ENCODE results near the gene PTDSS2.

The PTDSS2 gene

DNA sequence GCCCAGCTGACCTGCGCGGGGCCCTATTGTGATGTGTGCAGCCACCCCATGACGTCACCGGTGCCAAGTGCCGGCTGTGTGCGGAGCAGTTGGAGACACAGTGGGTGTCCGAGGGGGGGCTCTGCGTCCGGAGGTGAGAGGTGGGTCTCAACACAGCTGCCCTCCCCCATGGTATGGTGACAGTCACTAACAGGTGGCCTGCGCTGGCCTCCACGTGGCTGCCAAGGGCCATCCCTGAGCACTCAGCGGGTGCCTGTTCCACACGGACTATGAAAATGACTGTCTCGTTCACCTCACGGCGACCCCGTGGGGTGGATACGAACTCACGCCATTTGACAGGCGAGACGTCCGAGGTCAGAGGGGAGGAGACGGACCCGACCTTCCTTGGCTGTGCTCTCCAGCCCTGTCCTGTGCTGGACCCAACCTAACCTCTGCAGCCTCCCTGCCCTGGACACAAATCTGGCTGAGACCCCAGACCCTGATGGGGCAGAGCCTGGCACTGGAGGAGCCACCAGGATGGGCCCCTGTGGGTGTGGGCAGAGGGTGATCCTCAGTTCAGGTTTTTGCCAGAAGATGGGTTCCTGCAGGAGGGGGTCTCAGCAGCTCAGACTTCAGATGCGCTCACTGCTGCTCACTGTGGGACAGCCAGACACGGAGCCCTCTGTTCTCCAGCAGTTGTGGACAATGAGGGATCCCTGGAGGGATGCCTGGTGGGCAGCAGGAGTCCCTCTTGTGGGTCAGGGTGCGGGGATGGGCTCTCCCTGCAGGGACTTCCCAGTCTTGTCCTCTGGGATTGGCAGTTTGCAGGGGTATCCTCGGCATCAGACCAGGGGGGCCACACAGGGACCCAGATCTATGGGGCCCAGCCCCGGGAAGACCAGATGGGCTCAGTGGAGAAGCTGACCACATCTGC, 79.0 kb downstream of the PTDSS2 start:
- Histone ChIP-seq H3K18ac (ENCODE audit: low read depth in 1 of 2, low read length in 2 of 2) (no peak overlapping the region), H4K8ac (ENCODE audit: low read length) (no peak overlapping the region), H3K27me3 (ENCODE audit: control insufficient read depth in 1 of 2, insufficient read depth in 1 of 2, low read length in 2 of 2) (no peaks in the 10 kb centered on the region), H3K4me1 (ENCODE audit: control insufficient read depth, insufficient read depth, low read depth, low read length) (peaks cover 10% of the 10 kb centered on the region), H2BK15ac (ENCODE audit: low read depth, poor library complexity, severe bottlenecking) (no peak overlapping the region), H4K91ac (ENCODE audit: low read length) (peak overlapping the region; percentile 9), H2AFZ (ENCODE audit: low read depth, low read length) (no peak overlapping the region), H2BK120ac (ENCODE audit: low read depth, low read length) (no peak overlapping the region), H2BK12ac (ENCODE audit: low read length in 2 of 2) (no peak overlapping the region), H3K14ac (ENCODE audit: low read length in 2 of 2) (no peak overlapping the region), H3K79me1 (replicated peaks; ENCODE audit: low read length, poor library complexity, severe bottlenecking) (peaks cover 10% of the 10 kb centered on the region), H3K4me2 (ENCODE audit: low read length, poor library complexity, severe bottlenecking) (no peak overlapping the region), H3K4ac (ENCODE audit: low read depth in 1 of 2, low read length in 2 of 2) (no peak overlapping the region), H3K36me3 (ENCODE audit: control insufficient read depth in 1 of 2, insufficient read depth in 2 of 2, low read depth in 1 of 2, low read length in 2 of 2) (peaks cover 27 to 50% of the 10 kb centered on the region in 2 experiments), H2AK5ac (ENCODE audit: low read length, severe bottlenecking) (no peak overlapping the region), H2BK5ac (ENCODE audit: low read depth, low read length, poor library complexity, severe bottlenecking) (no peak overlapping the region), H3K27ac (ENCODE audit: low read length, poor library complexity, severe bottlenecking) (no peak overlapping the region), H3K4me3 (ENCODE audit: insufficient read depth in 1 of 2, low read depth in 1 of 2, low read length in 2 of 2) (no peak overlapping the region), H3K9me3 (ENCODE audit: control insufficient read depth, low read length) (no peaks in the 10 kb centered on the region), H3K9ac (ENCODE audit: low read length) (no peak overlapping the region), H3K23ac (ENCODE audit: low read length in 2 of 2) (no peak overlapping the region)
- 85% methylated on average over 28 of the region's 29 CpGs for WGBS
- DNase-seq, result no peak

GRCh38 chr11:529728-530411, 79.8 kb downstream of the PTDSS2 start:
- Histone ChIP-seq H3K27ac (ENCODE audit: low read length, poor library complexity, severe bottlenecking) (no peak overlapping the region), H3K4me3 (ENCODE audit: insufficient read depth in 1 of 2, low read depth in 1 of 2, low read length in 2 of 2) (no peak overlapping the region), H3K9me3 (ENCODE audit: control insufficient read depth, low read length) (no peaks in the 10 kb centered on the region), H3K27me3 (ENCODE audit: control insufficient read depth in 1 of 2, insufficient read depth in 1 of 2, low read length in 2 of 2) (no peaks in the 10 kb centered on the region), H3K18ac (ENCODE audit: low read depth in 1 of 2, low read length in 2 of 2) (no peak overlapping the region), H2BK5ac (ENCODE audit: low read depth, low read length, poor library complexity, severe bottlenecking) (no peak overlapping the region), H3K36me3 (ENCODE audit: control insufficient read depth in 1 of 2, insufficient read depth in 2 of 2, low read depth in 1 of 2, low read length in 2 of 2) (peaks cover 27 to 50% of the 10 kb centered on the region in 2 experiments), H2BK12ac (ENCODE audit: low read length in 2 of 2) (no peak overlapping the region), H3K23ac (ENCODE audit: low read length in 2 of 2) (no peak overlapping the region), H3K14ac (ENCODE audit: low read length in 2 of 2) (no peak overlapping the region), H3K79me1 (replicated peaks; ENCODE audit: low read length, poor library complexity, severe bottlenecking) (peaks cover 12% of the 10 kb centered on the region), H3K9ac (ENCODE audit: low read length) (no peak overlapping the region), H2BK120ac (ENCODE audit: low read depth, low read length) (no peak overlapping the region), H2AK5ac (ENCODE audit: low read length, severe bottlenecking) (no peak overlapping the region), H2AFZ (ENCODE audit: low read depth, low read length) (no peak overlapping the region), H3K4me1 (ENCODE audit: control insufficient read depth, insufficient read depth, low read depth, low read length) (peaks cover 16% of the 10 kb centered on the region), H4K91ac (ENCODE audit: low read length) (no peak overlapping the region), H2BK15ac (ENCODE audit: low read depth, poor library complexity, severe bottlenecking) (no peak overlapping the region), H3K4me2 (ENCODE audit: low read length, poor library complexity, severe bottlenecking) (no peak overlapping the region), H3K4ac (ENCODE audit: low read depth in 1 of 2, low read length in 2 of 2) (no peak overlapping the region), H4K8ac (ENCODE audit: low read length) (no peak overlapping the region)
- 92% methylated on average over 18 of the region's 18 CpGs for WGBS
- no peak for DNase-seq

GRCh38 chr11:530960-531831, 81.1 kb downstream of the PTDSS2 start:
- no peak overlapping the region for H3K23ac ChIP-seq (ENCODE audit: low read length in 2 of 2)
- peaks cover 12% of the 10 kb centered on the region for H3K79me1 ChIP-seq (replicated peaks; ENCODE audit: low read length, poor library complexity, severe bottlenecking)
- H2BK12ac ChIP-seq (ENCODE audit: low read length in 2 of 2), result no peak overlapping the region
- no peak overlapping the region for H4K8ac ChIP-seq (ENCODE audit: low read length)
- no peak overlapping the region for H3K9ac ChIP-seq (ENCODE audit: low read length)
- H3K14ac ChIP-seq (ENCODE audit: low read length in 2 of 2), result no peak overlapping the region
- no peak overlapping the region for H3K18ac ChIP-seq (ENCODE audit: low read depth in 1 of 2, low read length in 2 of 2)
- peaks cover 19% of the 10 kb centered on the region for H3K4me1 ChIP-seq (ENCODE audit: control insufficient read depth, insufficient read depth, low read depth, low read length)
- H3K27me3 ChIP-seq (ENCODE audit: control insufficient read depth in 1 of 2, insufficient read depth in 1 of 2, low read length in 2 of 2), result no peaks in the 10 kb centered on the region
- no peak overlapping the region for H2AK5ac ChIP-seq (ENCODE audit: low read length, severe bottlenecking)
- H3K27ac ChIP-seq (ENCODE audit: low read length, poor library complexity, severe bottlenecking), result no peak overlapping the region
- no peak overlapping the region for H3K4ac ChIP-seq (ENCODE audit: low read depth in 1 of 2, low read length in 2 of 2)
- H3K4me3 ChIP-seq (ENCODE audit: insufficient read depth in 1 of 2, low read depth in 1 of 2, low read length in 2 of 2), result no peak overlapping the region
- no peak overlapping the region for H4K91ac ChIP-seq (ENCODE audit: low read length)
- DNase-seq, result no peak
- no peak overlapping the region for H2BK5ac ChIP-seq (ENCODE audit: low read depth, low read length, poor library complexity, severe bottlenecking)
- H3K4me2 ChIP-seq (ENCODE audit: low read length, poor library complexity, severe bottlenecking), result no peak overlapping the region
- no peaks in the 10 kb centered on the region for H3K9me3 ChIP-seq (ENCODE audit: control insufficient read depth, low read length)
- H2AFZ ChIP-seq (ENCODE audit: low read depth, low read length), result no peak overlapping the region
- no peak overlapping the region for H2BK120ac ChIP-seq (ENCODE audit: low read depth, low read length)
- WGBS, result 92% methylated on average over 28 of the region's 28 CpGs
- peaks cover 27 to 50% of the 10 kb centered on the region in 2 experiments for H3K36me3 ChIP-seq (ENCODE audit: control insufficient read depth in 1 of 2, insufficient read depth in 2 of 2, low read depth in 1 of 2, low read length in 2 of 2)
- no peak overlapping the region for H2BK15ac ChIP-seq (ENCODE audit: low read depth, poor library complexity, severe bottlenecking)
